ENCODE measurements around the gene MCTP1. TPM values are rescaled to one million over a fixed set of nuclear protein-coding genes. Genes with fewer than 3 reads are reported as not detected.

The MCTP1 gene
- total and polyA plus RNA-seq, 2 of the 8 experiments (the other 6 are each of a cell fraction or from before 2014, with no cell fraction given), result 0.56 to 3.4 TPM

DNA sequence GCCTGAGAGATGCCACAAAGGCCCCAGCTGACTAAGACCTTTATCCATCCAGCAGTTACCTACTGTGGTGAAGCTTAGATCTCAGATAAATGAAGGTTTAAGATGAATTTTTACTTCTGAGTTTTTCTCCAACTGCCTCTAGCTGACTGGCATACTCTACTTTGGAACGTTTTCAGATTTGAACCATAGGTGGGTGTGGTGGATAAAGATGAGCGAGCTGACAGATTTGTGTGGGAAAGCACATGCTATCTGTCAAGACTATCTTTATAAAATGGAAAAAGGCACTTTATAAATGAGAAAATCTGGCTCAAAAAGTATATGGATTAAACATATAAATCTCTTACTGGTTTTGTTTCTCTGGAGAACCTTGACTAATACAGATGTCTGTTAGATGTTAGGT is 160.8 kb downstream of the MCTP1 start:
- no peak overlapping the region for H3K9ac ChIP-seq (replicated peaks in 1 of 4; ENCODE audit: extremely low read depth in 1 of 4, low read depth in 3 of 4, low read length in 3 of 4)
- H2BK20ac ChIP-seq (ENCODE audit: low read length), result no peak overlapping the region
- no peak overlapping the region for H2AK5ac ChIP-seq (ENCODE audit: low read depth, low read length)
- H4K91ac ChIP-seq (replicated peaks; ENCODE audit: insufficient read length, low read length), result no peak overlapping the region
- no peak overlapping the region for H2BK12ac ChIP-seq (ENCODE audit: low read depth, low read length)
- H3K18ac ChIP-seq (ENCODE audit: extremely low read depth, low read length), result no peak overlapping the region
- H3K4me2 ChIP-seq (ENCODE audit: insufficient read depth in 1 of 2, low read depth in 2 of 2, low read length in 2 of 2), result no peak overlapping the region
- H3K36me3 ChIP-seq (ENCODE audit: control insufficient read depth in 2 of 4, insufficient read depth in 4 of 4, low read length in 3 of 4), result no peaks in the 10 kb centered on the region
- no peak overlapping the region for H3K56ac ChIP-seq (replicated peaks; ENCODE audit: insufficient read length, low read depth, low read length)
- H2BK5ac ChIP-seq (ENCODE audit: low read depth, low read length), result no peak overlapping the region
- H2AFZ ChIP-seq (ENCODE audit: low read length), result no peak overlapping the region
- no peak overlapping the region for H3K4me3 ChIP-seq (ENCODE audit: extremely low read depth in 1 of 4, insufficient read depth in 2 of 4, low read depth in 3 of 4, low read length in 4 of 4)
- H4K20me1 ChIP-seq (replicated peaks in 1 of 2; ENCODE audit: control insufficient read depth in 1 of 2, insufficient read depth in 2 of 2, low read length in 2 of 2), result no peaks in the 10 kb centered on the region
- H4K8ac ChIP-seq (ENCODE audit: extremely low read depth, insufficient read depth, low read length), result no peak overlapping the region
- no peaks in the 10 kb centered on the region for H3K23me2 ChIP-seq (ENCODE audit: low read depth, low read length)
- no peak overlapping the region for H4K5ac ChIP-seq (ENCODE audit: insufficient read length, low read depth, low read length)
- H3K23ac ChIP-seq (ENCODE audit: insufficient read length), result no peak overlapping the region
- no peak overlapping the region for H3K27ac ChIP-seq (ENCODE audit: low read depth, low read length)
- H3K27me3 ChIP-seq (replicated peaks in 1 of 4; ENCODE audit: control insufficient read depth in 3 of 4, extremely low read depth in 1 of 4, insufficient read depth in 3 of 4, low read length in 3 of 4), result no peaks in the 10 kb centered on the region
- H3K79me2 ChIP-seq (ENCODE audit: control insufficient read depth in 1 of 2, insufficient read depth in 2 of 2, low read length in 2 of 2), result no peaks in the 10 kb centered on the region
- H2BK120ac ChIP-seq (replicated peaks; ENCODE audit: low read depth, low read length), result no peak overlapping the region
- DNase-seq (ENCODE audit: low read depth in 1 of 2, low spot score in 2 of 2) (no peak), FAIRE-seq (no peak)
- no peaks in the 10 kb centered on the region for H3K9me3 ChIP-seq (ENCODE audit: insufficient read depth in 2 of 2, low read depth in 1 of 2, low read length in 1 of 2)
- no peak for TF ChIP-seq RXRA (IDR thresholded peaks at IDR 0.05; ENCODE audit: insufficient read depth, low read depth, low read length)
- TF ChIP-seq ASH2L (IDR thresholded peaks at IDR 0.05; ENCODE audit: low read length), result no peak
- TF ChIP-seq NANOG (IDR thresholded peaks at IDR 0.05; ENCODE audit: insufficient read depth, low read depth, low read length, poor library complexity, severe bottlenecking), result no peak
- TF ChIP-seq CBX8 (IDR thresholded peaks at IDR 0.05; ENCODE audit: borderline replicate concordance, low read depth, low read length), result no peak
- TF ChIP-seq RBBP5 (IDR thresholded peaks at IDR 0.05; ENCODE audit: borderline replicate concordance, low read depth, low read length), result no peak
- no peak for TF ChIP-seq SRF (IDR thresholded peaks at IDR 0.05; ENCODE audit: low read depth, low read length)
- TF ChIP-seq SIX5 (IDR thresholded peaks at IDR 0.05; ENCODE audit: low read depth, low read length), result no peak
- no peak for TF ChIP-seq PHF8 (conservative IDR thresholded peaks at IDR 0.05; ENCODE audit: low read depth, low read length)
- no peak for TF ChIP-seq GTF2F1 (IDR thresholded peaks at IDR 0.05; ENCODE audit: borderline replicate concordance, low read depth, low read length)
- no peak for TF ChIP-seq POU5F1 (IDR thresholded peaks at IDR 0.05; ENCODE audit: low read depth, low read length)
- no peak for TF ChIP-seq POLR2AphosphoS5 (IDR thresholded peaks at IDR 0.05; ENCODE audit: low read depth, low read length)
- no peak for TF ChIP-seq KDM5A (IDR thresholded peaks at IDR 0.05; ENCODE audit: low read length)
- no peak overlapping the region for H2BK15ac ChIP-seq (ENCODE audit: low read length)
- ChIA-PET POLR2A (ENCODE audit: partially characterized antibody) (no interaction called here), CTCF (ENCODE audit: partially characterized antibody) (no interaction called here)
- H3K4me1 ChIP-seq (replicated peaks in 1 of 4; ENCODE audit: control insufficient read depth in 3 of 4, insufficient read depth in 4 of 4, low read length in 3 of 4), result no peaks in the 10 kb centered on the region
- 90% methylated on average over 2 of the region's 2 CpGs; no CpG with 5 or more reads in 1 of the 2 experiments for WGBS, 2 experiments (ENCODE audit: extremely low coverage in 1 of 2, insufficient coverage in 1 of 2, insufficient read length in 1 of 2, insufficient replicate concordance in 2 of 2, low coverage in 1 of 2, low lambda C conversion rate in 2 of 2, missing lambda C conversion rate in 1 of 2)
- no peak overlapping the region for H3K14ac ChIP-seq (ENCODE audit: insufficient read length)
- H3K4ac ChIP-seq (replicated peaks; ENCODE audit: insufficient read length, low read depth, low read length), result no peak overlapping the region
- H3K79me1 ChIP-seq (ENCODE audit: low read depth, low read length), result no peaks in the 10 kb centered on the region

Measured in H1 (cell line).